Mesothelial cell of epicardium (in vitro differentiated cells): Measurements from ENCODE around the gene ANXA7. TPM values are rescaled to one million over a fixed set of nuclear protein-coding genes. Genes with fewer than 3 reads are reported as not detected.

Experiments used
- DNase-seq, 2 experiments: peaks; one replicate each; pipeline ENCODE4 v3.0.0; 2021; ENCODE audit warnings: low spot score in 2 of 2; ENCODE audit not compliant: unreplicated experiment in 2 of 2
- H3K27ac Mint-ChIP-seq: 2 replicates; pipeline ENCODE4 v1.8.0; 2021; ENCODE audit warnings: mixed read lengths
- H3K27me3 Mint-ChIP-seq: 2 replicates; pipeline ENCODE4 v1.8.0; 2021; ENCODE audit warnings: low read depth, mixed read lengths
- H3K36me3 Mint-ChIP-seq: 2 replicates; pipeline ENCODE4 v1.8.0; 2021; ENCODE audit warnings: mixed read lengths
- H3K4me1 Mint-ChIP-seq: 2 replicates; pipeline ENCODE4 v1.8.0; 2021; ENCODE audit warnings: mixed read lengths
- H3K4me3 Mint-ChIP-seq: 2 replicates; pipeline ENCODE4 v1.8.0; 2021; ENCODE audit warnings: mild to moderate bottlenecking, moderate library complexity, mixed read lengths
- H3K9me3 Mint-ChIP-seq: 2 replicates; pipeline ENCODE4 v1.8.0; 2021; ENCODE audit warnings: mixed read lengths
- CTCF ChIP-seq: fragments of 200-600 bp; sonication (generic); IDR thresholded peaks from one replicate; pipeline ENCODE4 v1.5.0; 2021; ENCODE audit warnings: antibody characterized with exemption; ENCODE audit not compliant: unreplicated experiment
- total RNA-seq: library from RNA; stranded (reverse); gene quantifications from 3 replicates; pipeline ENCODE4 v1.2.1, GENCODE V29; 2021

Gene ANXA7
- total RNA-seq, 1 donor from 2014 or later, result 39.4 TPM

GRCh38 chr10:73432646-73433537 is 19.0 kb upstream of the ANXA7 start:
- peaks cover 10% of the 10 kb centered on the region for H3K36me3 Mint-ChIP-seq
- peaks cover 4% of the 10 kb centered on the region for H3K4me1 Mint-ChIP-seq
- TF ChIP-seq CTCF, result no peak
- H3K27me3 Mint-ChIP-seq, result no peaks in the 10 kb centered on the region
- H3K9me3 Mint-ChIP-seq, result no peaks in the 10 kb centered on the region
- no peak overlapping the region for H3K4me3 Mint-ChIP-seq
- no peak for DNase-seq
- no peak overlapping the region for H3K27ac Mint-ChIP-seq

GRCh38 chr10:73426318-73426717 is 12.5 kb upstream of the ANXA7 start:
- Mint-ChIP-seq H3K9me3 (no peaks in the 10 kb centered on the region), H3K36me3 (peaks cover 49% of the 10 kb centered on the region), H3K4me3 (no peak overlapping the region), H3K27me3 (no peaks in the 10 kb centered on the region), H3K27ac (no peak overlapping the region), H3K4me1 (peaks cover 6% of the 10 kb centered on the region)
- DNase-seq, result no peak
- no peak for TF ChIP-seq CTCF

GRCh38 chr10:73424478-73424877 is 10.6 kb upstream of the ANXA7 start:
- Mint-ChIP-seq H3K27ac (no peak overlapping the region), H3K27me3 (no peaks in the 10 kb centered on the region), H3K36me3 (peaks cover 53% of the 10 kb centered on the region), H3K4me1 (peaks cover 6% of the 10 kb centered on the region), H3K9me3 (no peaks in the 10 kb centered on the region), H3K4me3 (no peak overlapping the region)
- TF ChIP-seq CTCF, result no peak
- DNase-seq, result no peak

- DNase-seq, result no peak
- no peaks in the 10 kb centered on the region for H3K9me3 Mint-ChIP-seq
- H3K4me1 Mint-ChIP-seq, result peaks cover 6% of the 10 kb centered on the region
- peaks cover 53% of the 10 kb centered on the region for H3K36me3 Mint-ChIP-seq
- no peak overlapping the region for H3K27ac Mint-ChIP-seq
- H3K27me3 Mint-ChIP-seq, result no peaks in the 10 kb centered on the region
- no peak overlapping the region for H3K4me3 Mint-ChIP-seq
- TF ChIP-seq CTCF, result no peak
Observed at GRCh38 chr10:73423309-73423708, 9.5 kb upstream of the ANXA7 start.

GRCh38 chr10:73416571-73416970 is 2.7 kb upstream of the ANXA7 start:
- H3K9me3 Mint-ChIP-seq, result no peaks in the 10 kb centered on the region
- TF ChIP-seq CTCF, result no peak
- H3K27ac Mint-ChIP-seq, result no peak overlapping the region
- H3K36me3 Mint-ChIP-seq, result peaks cover 4% of the 10 kb centered on the region
- no peak overlapping the region for H3K4me3 Mint-ChIP-seq
- DNase-seq, result no peak
- peaks cover 6% of the 10 kb centered on the region for H3K27me3 Mint-ChIP-seq
- peaks cover 24% of the 10 kb centered on the region for H3K4me1 Mint-ChIP-seq
